AG10803 (cell line): ENCODE results near the gene HSPA1B.
A peak's percentile ranks its signal among the peaks of the same experiment; 100 is the strongest.

ENCODE experiments used
- DNase-seq: peaks from one replicate; pipeline ENCODE4 v3.0.0; 2010; ENCODE audit warnings: low read depth
- H3K4me3 ChIP-seq: 2 replicates; pipeline ENCODE4 v1.5.1; 2011; ENCODE audit warnings: mild to moderate bottlenecking, low read length, control low read depth
- TF ChIP-seq, protein P1 (sequence below): conservative IDR thresholded peaks from 2 replicates; pipeline ENCODE4 v1.5.1; 2011; ENCODE audit warnings: mild to moderate bottlenecking, low read length, control low read depth, inconsistent platforms

Gene HSPA1B

DNA sequence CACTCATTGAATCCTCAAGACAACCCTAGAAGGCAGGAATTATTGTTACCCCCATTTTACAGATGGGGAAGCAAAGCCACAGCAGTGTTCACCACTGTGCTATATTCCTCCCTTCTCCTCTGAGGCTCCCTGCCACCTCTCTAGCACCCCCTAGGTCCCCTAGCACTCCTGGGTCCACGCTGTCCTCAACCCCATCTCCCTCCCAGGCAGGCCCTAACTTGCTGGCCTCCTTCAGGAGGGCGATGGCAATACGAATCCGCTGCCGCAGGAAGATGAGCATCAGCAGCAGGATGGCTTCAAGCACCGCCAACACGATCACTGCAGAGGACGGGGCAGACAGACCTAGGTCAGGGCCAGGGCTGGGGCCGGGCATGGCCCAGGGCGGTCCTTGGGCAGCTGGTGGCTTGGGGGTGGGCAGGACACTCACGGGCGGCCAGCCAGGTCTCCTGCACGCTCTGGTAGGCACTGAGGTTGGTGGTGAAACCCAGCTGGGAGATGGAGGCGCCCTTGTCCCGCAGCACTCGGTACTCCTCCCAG, 42.9 kb downstream of the HSPA1B start:
- no peak for DNase-seq
- H3K4me3 ChIP-seq = no peak overlapping the region
- TF ChIP-seq, protein P1, sequence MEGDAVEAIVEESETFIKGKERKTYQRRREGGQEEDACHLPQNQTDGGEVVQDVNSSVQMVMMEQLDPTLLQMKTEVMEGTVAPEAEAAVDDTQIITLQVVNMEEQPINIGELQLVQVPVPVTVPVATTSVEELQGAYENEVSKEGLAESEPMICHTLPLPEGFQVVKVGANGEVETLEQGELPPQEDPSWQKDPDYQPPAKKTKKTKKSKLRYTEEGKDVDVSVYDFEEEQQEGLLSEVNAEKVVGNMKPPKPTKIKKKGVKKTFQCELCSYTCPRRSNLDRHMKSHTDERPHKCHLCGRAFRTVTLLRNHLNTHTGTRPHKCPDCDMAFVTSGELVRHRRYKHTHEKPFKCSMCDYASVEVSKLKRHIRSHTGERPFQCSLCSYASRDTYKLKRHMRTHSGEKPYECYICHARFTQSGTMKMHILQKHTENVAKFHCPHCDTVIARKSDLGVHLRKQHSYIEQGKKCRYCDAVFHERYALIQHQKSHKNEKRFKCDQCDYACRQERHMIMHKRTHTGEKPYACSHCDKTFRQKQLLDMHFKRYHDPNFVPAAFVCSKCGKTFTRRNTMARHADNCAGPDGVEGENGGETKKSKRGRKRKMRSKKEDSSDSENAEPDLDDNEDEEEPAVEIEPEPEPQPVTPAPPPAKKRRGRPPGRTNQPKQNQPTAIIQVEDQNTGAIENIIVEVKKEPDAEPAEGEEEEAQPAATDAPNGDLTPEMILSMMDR = no peak

DNA sequence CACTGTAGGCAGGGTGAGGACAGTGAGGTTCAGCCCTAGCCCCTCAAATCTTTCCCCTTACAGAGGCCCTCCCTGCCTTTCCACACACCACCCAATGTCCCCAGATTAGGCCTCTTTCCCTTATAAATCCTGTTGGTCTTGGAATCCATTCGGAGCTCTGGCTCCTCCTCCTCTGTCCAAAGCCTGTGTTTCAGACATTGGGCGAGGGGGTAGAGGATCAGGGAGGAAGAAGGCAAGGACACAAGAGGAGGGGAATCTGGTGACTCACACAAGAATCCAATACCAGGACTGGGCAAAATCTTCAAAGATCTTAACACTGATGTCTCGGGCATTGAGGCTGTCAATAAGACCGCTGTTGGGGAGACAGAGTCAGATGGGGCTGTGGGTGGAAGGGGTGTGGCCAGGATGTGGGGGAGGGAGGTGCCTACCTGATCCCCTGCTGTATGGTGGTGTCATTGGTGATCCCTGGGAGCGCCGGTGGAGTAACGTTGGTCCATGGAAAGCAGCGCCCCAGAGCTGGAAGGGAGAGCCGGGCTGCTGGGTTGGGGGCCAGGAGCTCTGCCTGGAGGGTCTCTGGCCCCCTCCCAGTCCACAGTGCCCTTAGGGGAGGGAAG, 43.6 kb downstream of the HSPA1B start:
- peak; percentile 13 for DNase-seq
- TF ChIP-seq, protein P1 = no peak
- no peak overlapping the region for H3K4me3 ChIP-seq

DNA sequence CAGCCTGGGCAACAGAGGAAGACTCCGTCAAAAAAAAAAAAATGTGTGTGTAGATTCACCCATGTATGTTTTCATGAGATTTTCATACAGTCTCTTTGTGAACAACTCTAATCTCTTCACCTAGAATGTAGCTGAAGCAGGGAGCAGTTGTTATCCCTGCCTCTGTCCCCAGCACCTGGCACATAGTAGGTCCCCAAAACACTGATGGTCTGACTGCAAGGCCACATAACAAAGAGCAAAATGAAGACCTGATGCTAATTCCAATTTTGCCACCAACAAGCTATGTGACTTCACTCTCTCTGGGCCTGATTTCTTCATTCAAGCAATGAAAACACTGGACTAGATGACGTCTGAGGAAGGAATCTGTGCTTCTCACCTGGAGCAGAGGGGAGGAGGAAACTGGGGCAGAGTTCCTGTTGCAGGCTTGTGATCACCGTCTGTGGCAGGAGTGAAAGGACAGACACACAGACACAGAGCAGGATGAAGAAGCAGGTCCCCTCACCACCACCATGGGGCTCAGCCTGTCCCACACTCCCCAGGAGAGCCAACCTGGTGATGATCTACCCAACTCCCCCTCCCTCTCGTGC, 46.6 kb downstream of the HSPA1B start:
- H3K4me3 ChIP-seq = no peak overlapping the region
- no peak for DNase-seq
- TF ChIP-seq, protein P1 = no peak

DNA sequence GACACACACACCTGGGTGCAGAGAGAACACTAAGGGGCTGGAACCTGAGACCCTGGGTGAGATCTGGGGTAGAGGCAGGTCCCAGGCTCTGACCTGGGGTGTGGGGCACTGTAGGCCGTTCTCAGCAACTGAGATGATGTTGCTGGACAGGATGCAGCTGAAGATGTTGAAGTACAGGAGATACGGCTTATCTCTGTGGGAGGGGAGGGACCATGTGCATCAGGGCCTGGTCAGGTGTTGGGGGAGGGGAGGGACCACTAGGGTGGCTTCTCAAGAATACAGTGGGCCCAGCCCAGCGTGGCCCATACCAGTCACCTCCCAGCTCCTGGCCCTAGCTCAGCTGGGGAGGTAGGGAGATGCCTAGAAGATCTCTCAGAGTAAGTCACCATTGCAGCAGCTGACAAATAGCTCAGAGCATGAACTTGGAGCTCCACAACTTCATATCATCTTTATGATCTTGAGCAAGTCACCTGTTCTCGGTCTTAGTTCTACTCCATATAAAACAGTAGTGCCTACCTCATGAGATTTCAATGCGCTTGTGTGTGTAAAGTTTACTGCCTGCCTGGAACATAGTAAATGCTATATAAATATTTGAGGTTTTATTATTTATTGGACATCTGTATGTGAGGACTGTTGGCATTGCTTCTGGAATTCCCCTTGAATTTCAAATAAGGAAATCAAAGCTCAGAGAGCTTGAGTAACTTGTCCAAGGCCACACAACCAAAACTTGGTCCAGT, 47.5 kb downstream of the HSPA1B start:
- DNase-seq = peak; percentile 45
- H3K4me3 ChIP-seq = no peak overlapping the region
- TF ChIP-seq, protein P1 = no peak

DNA sequence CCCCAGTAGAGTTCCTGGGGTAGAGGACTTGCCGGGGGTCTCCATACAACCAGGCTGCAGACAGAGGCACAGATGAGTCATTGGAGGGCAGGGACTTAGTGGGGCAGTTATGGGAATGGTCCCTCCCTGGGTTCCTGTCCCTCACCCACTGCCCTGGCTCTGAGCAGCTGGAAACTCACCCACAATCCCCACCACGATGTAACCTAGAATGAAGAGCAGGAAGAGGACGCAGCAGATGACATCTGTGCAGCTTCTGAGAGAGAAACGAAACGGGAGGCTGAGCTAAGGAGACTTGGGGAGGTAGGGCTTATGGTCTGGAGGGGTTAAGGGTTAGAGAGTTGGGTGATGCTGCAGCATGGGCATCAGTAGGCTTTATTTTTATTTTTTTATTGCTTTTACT, 48.3 kb downstream of the HSPA1B start:
- no peak for DNase-seq
- no peak overlapping the region for H3K4me3 ChIP-seq
- TF ChIP-seq, protein P1 = no peak

DNA sequence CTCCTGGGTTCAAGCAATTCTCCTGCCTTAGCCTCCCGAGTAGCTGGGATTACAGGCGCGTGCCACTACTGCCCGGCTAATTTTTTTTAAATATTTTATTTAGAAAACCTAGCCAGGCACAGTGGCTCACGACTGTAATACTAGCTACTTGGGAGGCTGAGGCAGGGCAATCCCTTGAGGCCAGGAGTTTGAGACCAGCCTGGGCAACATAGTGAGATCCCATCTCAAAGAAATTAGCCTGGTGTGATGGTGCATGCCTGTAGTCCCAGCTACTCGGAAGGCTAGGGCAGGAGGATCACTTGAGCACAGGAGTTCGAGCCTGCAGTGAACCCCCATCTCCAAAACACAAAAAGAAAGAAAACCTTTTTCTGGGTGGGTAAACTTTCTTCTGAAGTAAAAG, 48.8 kb downstream of the HSPA1B start:
- DNase-seq = no peak
- no peak overlapping the region for H3K4me3 ChIP-seq
- TF ChIP-seq, protein P1 = no peak

DNA sequence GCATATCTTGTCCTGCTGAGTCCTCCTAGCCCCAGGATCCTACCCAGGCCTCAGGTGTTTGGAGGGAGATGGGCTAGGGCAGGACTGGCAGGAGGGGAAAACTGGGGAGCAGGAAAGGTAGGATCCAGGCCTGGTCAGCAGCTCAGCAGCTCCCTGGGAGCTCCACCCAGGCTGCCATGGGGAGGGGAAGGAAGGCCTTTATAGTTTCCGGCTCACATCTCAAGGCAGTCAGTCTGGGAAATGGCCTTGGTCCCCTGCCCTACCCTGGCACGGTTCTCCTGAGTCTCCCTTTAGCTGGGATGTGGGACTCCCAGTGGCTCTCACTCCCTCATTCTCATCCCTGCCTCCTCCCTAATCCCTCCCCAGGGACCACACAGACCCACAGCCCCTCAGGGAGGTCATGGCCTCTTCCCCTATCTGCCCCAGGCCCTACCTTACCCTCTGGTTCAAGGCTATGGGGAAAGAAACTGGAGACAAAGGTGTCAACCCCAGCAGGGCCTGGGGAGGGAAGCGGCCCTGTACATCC, 49.6 kb downstream of the HSPA1B start:
- H3K4me3 ChIP-seq = no peak overlapping the region
- no peak for DNase-seq
- TF ChIP-seq, protein P1 = no peak
